ENCODE measurements around the gene ZNF460. TPM values are rescaled to one million over a fixed set of nuclear protein-coding genes. Genes with fewer than 3 reads are reported as not detected.
A peak's percentile ranks its signal among the peaks of the same experiment; 100 is the strongest.

The ZNF460 gene
- total and polyA plus RNA-seq, 2 of the 4 experiments (the other 2 are of a cell fraction), result 3.6 to 55.2 TPM

DNA sequence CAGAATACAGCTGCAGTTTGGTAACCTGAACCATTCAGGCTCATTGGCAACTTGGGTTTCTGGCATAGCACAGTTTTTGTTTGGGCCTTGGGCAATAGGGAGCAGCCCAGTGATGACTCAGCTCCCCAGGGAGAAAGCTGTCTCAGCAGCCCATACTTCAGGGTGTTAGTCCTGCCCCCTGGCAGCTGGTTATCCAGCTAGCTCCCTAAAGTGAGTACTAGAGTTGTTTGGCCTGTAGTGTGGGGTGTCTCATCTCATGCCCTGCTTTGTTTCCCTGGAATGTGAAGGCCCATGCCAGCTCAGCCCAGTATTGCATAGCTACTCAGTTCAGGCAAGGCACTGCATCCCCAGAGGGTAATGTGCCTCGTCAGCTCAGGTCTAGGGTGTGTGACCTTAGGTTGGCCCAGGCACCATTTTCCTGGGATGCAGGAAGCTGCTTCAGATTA, 21.8 kb downstream of the ZNF460 start:
- Histone ChIP-seq H3K79me1 (ENCODE audit: low read depth in 1 of 2, low read length in 2 of 2) (peaks cover 20 to 41% of the 10 kb centered on the region in 2 experiments), H3K14ac (replicated peaks; ENCODE audit: low read depth, low read length) (no peak overlapping the region), H2BK15ac (ENCODE audit: low read depth, low read length) (no peak overlapping the region), H2AFZ (replicated peaks; ENCODE audit: low read length, poor library complexity) (peak overlapping the region; percentile 47), H4K5ac (ENCODE audit: low read depth, low read length) (peak overlapping the region; percentile 3; the same call in 1 of the 2 replicates), H3K18ac (ENCODE audit: low read depth, low read length) (peak overlapping the region; percentile 10; the same call in 1 of the 2 replicates), H2AK9ac (replicated peaks; ENCODE audit: low read depth, low read length, poor library complexity) (peak overlapping the region; percentile 73), H3K4ac (ENCODE audit: low read depth, low read length) (peak overlapping the region; percentile 8; the same call in 1 of the 2 replicates), H3K27ac (ENCODE audit: insufficient read depth, low read length) (peak overlapping the region; percentile 52; the same call in 1 of the 2 replicates), H3K4me3 (ENCODE audit: insufficient read depth, low read depth, low read length) (no peak overlapping the region), H3K4me2 (ENCODE audit: low read depth, low read length) (peak overlapping the region; percentile 5), H3K27me3 (ENCODE audit: control insufficient read depth, insufficient read depth, low read length) (no peaks in the 10 kb centered on the region), H3K36me3 (ENCODE audit: control insufficient read depth, insufficient read depth, low read length) (peaks cover 10% of the 10 kb centered on the region), H4K8ac (ENCODE audit: low read depth in 2 of 2, low read length in 2 of 2) (no peak overlapping the region), H2AK5ac (ENCODE audit: low read depth, low read length) (peak overlapping the region; percentile 67), H3K9ac (ENCODE audit: low read depth, low read length) (no peak overlapping the region), H2BK20ac (ENCODE audit: low read depth, low read length) (no peak overlapping the region), H3K9me1 (ENCODE audit: insufficient read depth, low read length) (peaks cover 12% of the 10 kb centered on the region), H2BK120ac (ENCODE audit: low read depth, low read length) (no peak overlapping the region), H4K20me1 (ENCODE audit: insufficient read depth, low read length) (peaks cover 29% of the 10 kb centered on the region), H3K9me3 (ENCODE audit: control insufficient read depth, insufficient read depth, low read length) (no peaks in the 10 kb centered on the region), H2BK5ac (ENCODE audit: low read depth, low read length, poor library complexity, severe bottlenecking) (peak overlapping the region; percentile 33), H3K56ac (ENCODE audit: extremely low read depth, insufficient read depth, low read length) (no peak overlapping the region), H4K91ac (ENCODE audit: insufficient read depth, low read depth, low read length) (0 out of 2 replicates have a peak overlapping the region, but pooled peaks have one; percentile 16), H3K4me1 (ENCODE audit: control insufficient read depth, insufficient read depth, low read length) (peaks cover 9% of the 10 kb centered on the region), H3K23ac (ENCODE audit: low read depth, low read length) (no peak overlapping the region)
- POLR2A ChIA-PET (ENCODE audit: unreplicated experiment), result interaction anchor here (0.6 kb wide), 1 partner anchor 61 kb away, joined by 3 read pairs; the partner anchor contains the start of gene ZNF805
- dilution Hi-C loops (cut with HindIII; ENCODE audit: low sequenced_read_pairs, unreplicated experiment), result no loop called here
- ATAC-seq (ENCODE audit: low read depth) (peak; percentile 97), DNase-seq (peak; percentile 95)
- in situ Hi-C loops (cut with MboI; ENCODE audit: low sequenced_read_pairs), result no loop called here
- BruUV-seq (replicated peaks), result no TSS peak
- CTCF ChIA-PET, result interaction anchor here (1.0 to 1.3 kb wide), 2 partner anchors 9 to 18 kb away, joined by 3 to 4 read pairs; partner anchors contain the start of gene ZNF543
- intact Hi-C loops (cut with micrococcal nuclease), result no loop called here
- WGBS, 2 experiments (ENCODE audit: extremely low coverage in 2 of 2, insufficient read length in 1 of 2), result 40% methylated on average over 1 of the region's 1 CpG; no CpG with 5 or more reads in 1 of the 2 experiments
- TF ChIP-seq, protein P1, sequence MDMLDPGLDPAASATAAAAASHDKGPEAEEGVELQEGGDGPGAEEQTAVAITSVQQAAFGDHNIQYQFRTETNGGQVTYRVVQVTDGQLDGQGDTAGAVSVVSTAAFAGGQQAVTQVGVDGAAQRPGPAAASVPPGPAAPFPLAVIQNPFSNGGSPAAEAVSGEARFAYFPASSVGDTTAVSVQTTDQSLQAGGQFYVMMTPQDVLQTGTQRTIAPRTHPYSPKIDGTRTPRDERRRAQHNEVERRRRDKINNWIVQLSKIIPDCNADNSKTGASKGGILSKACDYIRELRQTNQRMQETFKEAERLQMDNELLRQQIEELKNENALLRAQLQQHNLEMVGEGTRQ (IDR thresholded peaks at IDR 0.05; ENCODE audit: low read depth, low read length), result no peak
- TF ChIP-seq BHLHE40 (IDR thresholded peaks at IDR 0.05; ENCODE audit: low read depth, low read length), result peak; percentile 35
- TF ChIP-seq MAZ (IDR thresholded peaks at IDR 0.05; ENCODE audit: borderline replicate concordance, low read depth, low read length), result peak; percentile 50; the same call in 1 of the 2 replicates
- TF ChIP-seq MAFK (IDR thresholded peaks at IDR 0.05; ENCODE audit: low read depth, low read length), result peak; percentile 79
- peak; percentile 42; the same call in 1 of the 2 replicates for TF ChIP-seq MXI1 (IDR thresholded peaks at IDR 0.05; ENCODE audit: borderline replicate concordance, low read depth, low read length)
- TF ChIP-seq FOS (IDR thresholded peaks at IDR 0.05; ENCODE audit: low read depth, low read length), result peak; percentile 86
- no peak for TF ChIP-seq CHD1 (IDR thresholded peaks at IDR 0.05; ENCODE audit: low read depth, low read length)
- no peak for TF ChIP-seq POLR2A (IDR thresholded peaks at IDR 0.05; ENCODE audit: low read depth, low read length)
- TF ChIP-seq, protein P2, sequence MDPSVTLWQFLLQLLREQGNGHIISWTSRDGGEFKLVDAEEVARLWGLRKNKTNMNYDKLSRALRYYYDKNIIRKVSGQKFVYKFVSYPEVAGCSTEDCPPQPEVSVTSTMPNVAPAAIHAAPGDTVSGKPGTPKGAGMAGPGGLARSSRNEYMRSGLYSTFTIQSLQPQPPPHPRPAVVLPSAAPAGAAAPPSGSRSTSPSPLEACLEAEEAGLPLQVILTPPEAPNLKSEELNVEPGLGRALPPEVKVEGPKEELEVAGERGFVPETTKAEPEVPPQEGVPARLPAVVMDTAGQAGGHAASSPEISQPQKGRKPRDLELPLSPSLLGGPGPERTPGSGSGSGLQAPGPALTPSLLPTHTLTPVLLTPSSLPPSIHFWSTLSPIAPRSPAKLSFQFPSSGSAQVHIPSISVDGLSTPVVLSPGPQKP (IDR thresholded peaks at IDR 0.05; ENCODE audit: borderline replicate concordance, low read depth, low read length), result no peak
- peak; percentile 64; the same call in 1 of the 2 replicates for TF ChIP-seq NFE2L2 (IDR thresholded peaks at IDR 0.05; ENCODE audit: low read depth, low read length)
- TF ChIP-seq RFX5 (IDR thresholded peaks at IDR 0.05; ENCODE audit: low read depth, low read length), result no peak
- no peak; the same call in 1 of the 2 replicates for TF ChIP-seq RAD21 (IDR thresholded peaks at IDR 0.05; ENCODE audit: low read length)
- peak; percentile 97 for TF ChIP-seq CEBPB (IDR thresholded peaks at IDR 0.05; ENCODE audit: low read depth, low read length)
- TF ChIP-seq RCOR1 (IDR thresholded peaks at IDR 0.05; ENCODE audit: insufficient replicate concordance, low read length), result peak; percentile 66
- 0 out of 2 replicates have a peak, but pooled peaks have one; percentile 11 for TF ChIP-seq CTCF (conservative IDR thresholded peaks at IDR 0.05; ENCODE audit: low read depth, low read length)

All from IMR-90 (cell line).